ENCODE data around the gene EIF1. TPM values are rescaled to one million over a fixed set of nuclear protein-coding genes. Genes with fewer than 3 reads are reported as not detected.

Gene EIF1
- total and polyA plus RNA-seq, 2 experiments from 2014 or later, result 180 to 989 TPM

- no peaks in the 10 kb centered on the region for H3K9me3 ChIP-seq (ENCODE audit: low read depth)
- H3K27me3 ChIP-seq, result peaks cover 22% of the 10 kb centered on the region
- no peaks in the 10 kb centered on the region for H3K9me2 ChIP-seq (replicated peaks; ENCODE audit: insufficient read depth)
- H4K20me1 ChIP-seq (ENCODE audit: insufficient read depth, poor library complexity, severe bottlenecking), result no peaks in the 10 kb centered on the region
- no peak overlapping the region for H3K4me3 ChIP-seq
- no peak for DNase-seq (ENCODE audit: low spot score)
- H3K4me2 ChIP-seq, result no peak overlapping the region
- no peaks in the 10 kb centered on the region for H3K36me3 ChIP-seq (replicated peaks; ENCODE audit: insufficient read depth, low read depth)
- no peak overlapping the region for H2AFZ ChIP-seq
- H3K79me2 ChIP-seq, result no peaks in the 10 kb centered on the region
- TF ChIP-seq EZH2 (IDR thresholded peaks at IDR 0.05; ENCODE audit: borderline replicate concordance) (no peak), CTCF (IDR thresholded peaks at IDR 0.05; ENCODE audit: poor library complexity) (no peak), EZH2phosphoT487 (IDR thresholded peaks at IDR 0.05; ENCODE audit: low read depth, severe bottlenecking, unreplicated experiment) (no peak)
- H3K4me1 ChIP-seq (ENCODE audit: insufficient read depth), result no peaks in the 10 kb centered on the region
- 92% methylated on average over 5 of the region's 5 CpGs for WGBS (ENCODE audit: low lambda C conversion rate, missing lambda C conversion rate)
- no peak overlapping the region for H3K27ac ChIP-seq
These were observed 51.8 kb downstream of the EIF1 start for GRCh38 chr17:41740506-41740905.

- no peak for DNase-seq (ENCODE audit: low spot score)
- TF ChIP-seq EZH2 (IDR thresholded peaks at IDR 0.05; ENCODE audit: borderline replicate concordance) (no peak), CTCF (IDR thresholded peaks at IDR 0.05; ENCODE audit: poor library complexity) (no peak), EZH2phosphoT487 (IDR thresholded peaks at IDR 0.05; ENCODE audit: low read depth, severe bottlenecking, unreplicated experiment) (no peak)
- H3K79me2 ChIP-seq, result no peaks in the 10 kb centered on the region
- no peaks in the 10 kb centered on the region for H3K9me2 ChIP-seq (replicated peaks; ENCODE audit: insufficient read depth)
- H4K20me1 ChIP-seq (ENCODE audit: insufficient read depth, poor library complexity, severe bottlenecking), result no peaks in the 10 kb centered on the region
- no peak overlapping the region for H3K4me3 ChIP-seq
- no peaks in the 10 kb centered on the region for H3K36me3 ChIP-seq (replicated peaks; ENCODE audit: insufficient read depth, low read depth)
- peaks cover 10% of the 10 kb centered on the region for H3K27me3 ChIP-seq
- no peaks in the 10 kb centered on the region for H3K4me1 ChIP-seq (ENCODE audit: insufficient read depth)
- H3K4me2 ChIP-seq, result no peak overlapping the region
- H3K27ac ChIP-seq, result no peak overlapping the region
- H2AFZ ChIP-seq, result no peak overlapping the region
- no peaks in the 10 kb centered on the region for H3K9me3 ChIP-seq (ENCODE audit: low read depth)
- 78% methylated on average over 9 of the region's 9 CpGs for WGBS (ENCODE audit: low lambda C conversion rate, missing lambda C conversion rate)
These were observed 53.0 kb downstream of the EIF1 start for GRCh38 chr17:41741709-41742108.

Small RNA genes within 50 kb of the gene (small RNA-seq; reads per million reads assigned to genes)
- gene RN7SL399P (not detected), gene RNA5SP442 (0.28 reads per million)

Other genes starting within 250 kb of the EIF1 start
- gene KRT38, start 247.9 kb upstream of the EIF1 start, total RNA-seq, result not detected in 2 replicates
- gene KRT38, start 247.9 kb upstream of the EIF1 start, polyA plus RNA-seq, result not detected in 2 replicates
- gene KRT32, start 221.5 kb upstream of the EIF1 start, total RNA-seq, result not detected in 2 replicates
- gene KRT32, start 221.5 kb upstream of the EIF1 start, polyA plus RNA-seq, result not detected in 2 replicates
- gene KRT35, start 207.7 kb upstream of the EIF1 start, total RNA-seq, result not detected in 2 replicates
- not detected in 2 replicates for gene KRT35, start 207.7 kb upstream of the EIF1 start, polyA plus RNA-seq
- gene KRT36, start 199.0 kb upstream of the EIF1 start, total RNA-seq, result not detected in 2 replicates
- not detected in 2 replicates for gene KRT36, start 199.0 kb upstream of the EIF1 start, polyA plus RNA-seq
- 5.3 and 8.1 TPM in 2 replicates for gene KRT13, start 183.3 kb upstream of the EIF1 start, total RNA-seq
- 15.1 and 24.8 TPM in 2 replicates for gene KRT13, start 183.3 kb upstream of the EIF1 start, polyA plus RNA-seq
- 6.2 and 6.8 TPM in 2 replicates for gene KRT15, start 170.0 kb upstream of the EIF1 start, total RNA-seq
- 8.2 and 10.6 TPM in 2 replicates for gene KRT15, start 170.0 kb upstream of the EIF1 start, polyA plus RNA-seq
- gene KRT19, start 160.6 kb upstream of the EIF1 start, total RNA-seq, result 623 and 817 TPM in 2 replicates
- gene KRT19, start 160.6 kb upstream of the EIF1 start, polyA plus RNA-seq, result 1,343 and 1,722 TPM in 2 replicates
- not detected in 2 replicates for gene KRT9, start 116.8 kb upstream of the EIF1 start, total RNA-seq
- gene KRT9, start 116.8 kb upstream of the EIF1 start, polyA plus RNA-seq, result not detected in 2 replicates
- gene KRT14, start 102.0 kb upstream of the EIF1 start, total RNA-seq, result 0.33 TPM in 1 of 2 replicates, not detected in the other
- 1.1 and 1.9 TPM in 2 replicates for gene KRT14, start 102.0 kb upstream of the EIF1 start, polyA plus RNA-seq
- 0.90 and 1.1 TPM in 2 replicates for gene KRT16, start 76.1 kb upstream of the EIF1 start, total RNA-seq
- 2.5 and 4.8 TPM in 2 replicates for gene KRT16, start 76.1 kb upstream of the EIF1 start, polyA plus RNA-seq
- 41.5 and 59.5 TPM in 2 replicates for gene KRT17, start 64.3 kb upstream of the EIF1 start, total RNA-seq
- 118 and 145 TPM in 2 replicates for gene KRT17, start 64.3 kb upstream of the EIF1 start, polyA plus RNA-seq
- not detected in 2 replicates for gene GAST, start 23.4 kb downstream of the EIF1 start, total RNA-seq
- 2.3 TPM in 1 of 2 replicates, not detected in the other for gene GAST, start 23.4 kb downstream of the EIF1 start, polyA plus RNA-seq
- gene HAP1, start 45.8 kb downstream of the EIF1 start, total RNA-seq, result 0.03 and 0.08 TPM in 2 replicates
- 0.18 and 0.44 TPM in 2 replicates for gene HAP1, start 45.8 kb downstream of the EIF1 start, polyA plus RNA-seq
- gene JUP, start 97.8 kb downstream of the EIF1 start, total RNA-seq, result 162 and 209 TPM in 2 replicates
- gene JUP, start 97.8 kb downstream of the EIF1 start, polyA plus RNA-seq, result 191 and 214 TPM in 2 replicates
- 62.6 and 66.2 TPM in 2 replicates for gene P3H4, start 123.1 kb downstream of the EIF1 start, total RNA-seq
- 109 and 110 TPM in 2 replicates for gene P3H4, start 123.1 kb downstream of the EIF1 start, polyA plus RNA-seq
- gene FKBP10, start 124.1 kb downstream of the EIF1 start, total RNA-seq, result 239 and 290 TPM in 2 replicates
- 88.0 and 92.0 TPM in 2 replicates for gene FKBP10, start 124.1 kb downstream of the EIF1 start, polyA plus RNA-seq
- 47.7 and 51.8 TPM in 2 replicates for gene NT5C3B, start 147.3 kb downstream of the EIF1 start, total RNA-seq
- 85.1 and 87.8 TPM in 2 replicates for gene NT5C3B, start 147.3 kb downstream of the EIF1 start, polyA plus RNA-seq
- gene KLHL10, start 148.9 kb downstream of the EIF1 start, total RNA-seq, result 0.43 TPM in 1 of 2 replicates, not detected in the other
- not detected in 2 replicates for gene KLHL10, start 148.9 kb downstream of the EIF1 start, polyA plus RNA-seq
- 21.5 and 25.2 TPM in 2 replicates for gene KLHL11, start 176.5 kb downstream of the EIF1 start, total RNA-seq
- 9.0 and 10.0 TPM in 2 replicates for gene KLHL11, start 176.5 kb downstream of the EIF1 start, polyA plus RNA-seq
- gene ACLY, start 230.1 kb downstream of the EIF1 start, total RNA-seq, result 157 and 167 TPM in 2 replicates
- 82.1 and 101 TPM in 2 replicates for gene ACLY, start 230.1 kb downstream of the EIF1 start, polyA plus RNA-seq
- gene ODAD4, start 241.7 kb downstream of the EIF1 start, total RNA-seq, result 0.52 and 0.53 TPM in 2 replicates
- gene ODAD4, start 241.7 kb downstream of the EIF1 start, polyA plus RNA-seq, result 0.75 and 0.76 TPM in 2 replicates